Adipocyte (in vitro differentiated cells): ENCODE measurements around the gene ELL2.

Experiments
- DNase-seq: peaks from one replicate; pipeline ENCODE4 v3.0.0-alpha.2; 2015; ENCODE audit warnings: low read depth
- H3K27me3 ChIP-seq: replicated peaks from 2 replicates; pipeline ENCODE4 v1.7.0; 2013; ENCODE audit warnings: mild to moderate bottlenecking, low read length, moderate library complexity; ENCODE audit not compliant: control insufficient read depth, insufficient read depth
- H3K36me3 ChIP-seq: 2 replicates; pipeline ENCODE4 v1.7.0; 2013; ENCODE audit warnings: low read length, mild to moderate bottlenecking, moderate library complexity; ENCODE audit not compliant: control insufficient read depth, insufficient read depth, severe bottlenecking
- H3K4me1 ChIP-seq: 2 replicates; pipeline ENCODE4 v1.7.0; 2013; ENCODE audit warnings: mild to moderate bottlenecking, low read length, moderate library complexity; ENCODE audit not compliant: control insufficient read depth, insufficient read depth
- H3K4me3 ChIP-seq: 2 replicates; pipeline ENCODE4 v1.7.0; 2013; ENCODE audit warnings: mild to moderate bottlenecking, low read length, moderate library complexity
- H3K9ac ChIP-seq: 2 replicates; pipeline ENCODE4 v1.7.0; 2013; ENCODE audit warnings: mild to moderate bottlenecking, low read length, moderate library complexity
- H3K9me3 ChIP-seq: 2 replicates; pipeline ENCODE4 v1.7.0; 2013; ENCODE audit warnings: mild to moderate bottlenecking, low read length, moderate library complexity; ENCODE audit not compliant: control insufficient read depth

ELL2 gene

DNA sequence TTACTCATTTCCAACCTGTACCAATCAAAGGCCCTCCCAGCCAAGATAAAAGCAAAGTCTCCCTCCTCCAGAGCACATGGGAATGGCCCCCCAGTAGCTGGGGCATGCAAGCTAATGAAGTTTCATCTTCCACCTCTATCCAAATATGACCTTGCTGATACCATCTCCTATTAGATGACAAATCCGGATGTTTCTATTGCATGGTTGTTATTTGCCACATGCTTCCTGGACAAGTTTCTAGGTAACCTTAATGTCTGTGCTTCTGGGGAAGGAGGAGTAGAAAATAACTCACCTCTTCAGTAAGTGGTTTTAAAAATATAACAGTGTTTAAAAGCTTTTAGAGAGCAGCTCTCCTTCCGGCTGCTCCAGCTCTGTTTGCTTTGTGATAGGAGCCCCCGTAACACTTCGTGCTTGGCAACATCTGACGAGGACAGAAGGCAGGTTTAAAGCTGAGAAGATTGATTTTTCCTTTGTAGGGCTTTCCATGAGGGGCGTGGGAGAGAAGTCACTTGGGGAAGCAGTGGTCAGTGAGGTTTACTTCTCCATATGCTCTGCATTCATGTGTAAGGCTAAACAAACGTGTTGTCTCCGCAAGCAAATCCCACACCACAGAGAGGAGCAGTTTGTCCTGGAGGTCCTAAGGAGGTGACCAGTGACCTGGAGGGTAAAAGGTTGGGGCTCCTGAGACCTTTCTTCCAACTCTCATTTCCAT is 98.8 kb downstream of the ELL2 start:
- H3K27me3 ChIP-seq, result no peaks in the 10 kb centered on the region
- DNase-seq, result no peak
- H3K4me1 ChIP-seq, result peaks cover 74% of the 10 kb centered on the region
- no peaks in the 10 kb centered on the region for H3K36me3 ChIP-seq
- H3K9me3 ChIP-seq, result no peaks in the 10 kb centered on the region
- peak overlapping the region; percentile 2 for H3K4me3 ChIP-seq
- H3K9ac ChIP-seq, result peak overlapping the region; percentile 81

DNA sequence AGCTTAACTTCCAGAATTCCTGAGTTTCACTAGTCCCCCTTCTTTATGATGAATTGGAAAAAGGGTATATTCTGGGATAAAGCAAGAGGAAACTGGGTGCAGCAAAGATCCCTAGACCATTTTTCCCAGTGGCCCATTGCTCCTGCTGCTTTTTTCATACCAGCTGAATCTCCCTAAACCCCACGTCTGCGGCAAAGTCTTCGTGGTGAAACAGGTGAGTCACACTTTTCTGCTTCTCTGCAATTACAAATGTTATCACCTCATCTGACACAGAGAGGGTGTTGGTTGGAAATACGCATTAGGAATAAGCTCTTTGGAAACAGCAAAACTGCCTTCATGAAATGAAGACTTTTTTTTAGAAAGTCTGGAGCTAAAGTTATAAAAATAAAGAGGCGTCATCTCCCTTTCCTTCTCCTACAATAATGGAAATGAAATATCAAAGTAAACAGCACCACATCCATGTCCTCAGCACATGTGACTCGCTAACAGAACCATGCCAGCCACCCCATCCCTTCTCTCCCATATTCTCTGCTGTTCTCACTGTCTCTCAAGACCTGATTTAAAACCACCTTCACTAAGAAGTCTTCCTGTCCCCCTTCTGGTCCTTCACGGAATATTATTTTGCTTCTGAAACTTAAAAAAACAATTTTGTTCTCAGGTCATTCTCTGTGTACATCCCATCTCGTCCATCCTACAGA is 99.6 kb downstream of the ELL2 start:
- DNase-seq, result peak; percentile 63
- Histone ChIP-seq H3K4me3 (no peak overlapping the region), H3K4me1 (peaks cover 80% of the 10 kb centered on the region), H3K9me3 (no peaks in the 10 kb centered on the region), H3K27me3 (no peaks in the 10 kb centered on the region), H3K36me3 (no peaks in the 10 kb centered on the region), H3K9ac (peak overlapping the region; percentile 81)

DNA sequence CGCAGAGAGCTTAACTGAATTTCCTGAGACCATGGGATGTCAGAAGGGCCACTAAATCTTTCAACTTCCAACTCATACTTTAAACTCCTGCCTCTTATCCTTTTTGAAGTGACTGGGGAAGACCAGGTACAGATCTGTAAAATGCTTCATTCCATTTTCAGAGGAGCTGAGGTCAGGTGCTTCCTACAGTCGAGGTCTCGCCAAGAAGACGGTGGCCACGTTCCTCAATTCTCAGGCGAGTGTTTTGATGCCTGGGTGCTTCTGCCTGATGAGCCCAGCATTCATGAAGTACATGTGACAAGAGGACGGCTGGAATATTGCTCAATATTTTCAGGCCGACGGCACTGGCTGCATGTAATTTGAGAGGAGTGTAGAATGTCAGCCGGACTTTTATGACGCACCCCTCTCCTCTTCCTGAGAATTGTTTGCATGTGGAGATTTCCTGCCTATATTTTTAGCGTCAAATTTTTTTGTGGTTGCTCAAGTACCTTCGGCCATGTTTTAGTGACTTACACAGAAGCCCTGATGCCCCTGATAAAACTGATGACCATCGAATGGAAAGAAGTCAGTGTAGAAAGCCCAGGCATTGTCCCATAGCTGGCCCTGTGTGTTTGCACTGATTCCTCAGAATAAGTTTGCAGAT is 100.3 kb downstream of the ELL2 start:
- Histone ChIP-seq H3K27me3 (no peaks in the 10 kb centered on the region), H3K36me3 (no peaks in the 10 kb centered on the region), H3K9me3 (no peaks in the 10 kb centered on the region), H3K4me3 (no peak overlapping the region), H3K9ac (peak overlapping the region; percentile 67), H3K4me1 (peaks cover 83% of the 10 kb centered on the region)
- DNase-seq, result peak; percentile 98

DNA sequence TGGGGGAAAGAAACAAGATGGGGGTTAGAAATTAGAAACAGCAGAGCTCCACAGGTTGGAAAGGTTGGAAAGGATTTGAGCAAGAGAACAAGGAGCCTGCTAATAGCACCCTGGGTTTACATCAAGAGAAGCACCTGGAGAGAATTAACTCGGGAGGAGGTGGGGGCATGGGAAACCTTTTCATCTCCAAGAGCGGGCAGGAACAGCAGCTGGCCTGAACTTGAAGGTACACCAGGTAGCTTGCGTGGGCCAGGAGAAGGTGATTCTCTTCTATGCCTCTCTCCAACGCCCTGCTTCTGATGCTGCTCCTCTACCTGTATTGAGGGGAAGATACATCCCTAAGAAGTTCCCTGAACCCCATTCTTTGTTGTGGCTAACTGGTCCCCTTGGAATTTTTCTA is 102.0 kb downstream of the ELL2 start:
- Histone ChIP-seq H3K27me3 (no peaks in the 10 kb centered on the region), H3K9ac (peak overlapping the region; percentile 85), H3K4me3 (peak overlapping the region; percentile 54), H3K9me3 (no peaks in the 10 kb centered on the region), H3K36me3 (no peaks in the 10 kb centered on the region), H3K4me1 (peaks cover 88% of the 10 kb centered on the region)
- DNase-seq, result no peak

DNA sequence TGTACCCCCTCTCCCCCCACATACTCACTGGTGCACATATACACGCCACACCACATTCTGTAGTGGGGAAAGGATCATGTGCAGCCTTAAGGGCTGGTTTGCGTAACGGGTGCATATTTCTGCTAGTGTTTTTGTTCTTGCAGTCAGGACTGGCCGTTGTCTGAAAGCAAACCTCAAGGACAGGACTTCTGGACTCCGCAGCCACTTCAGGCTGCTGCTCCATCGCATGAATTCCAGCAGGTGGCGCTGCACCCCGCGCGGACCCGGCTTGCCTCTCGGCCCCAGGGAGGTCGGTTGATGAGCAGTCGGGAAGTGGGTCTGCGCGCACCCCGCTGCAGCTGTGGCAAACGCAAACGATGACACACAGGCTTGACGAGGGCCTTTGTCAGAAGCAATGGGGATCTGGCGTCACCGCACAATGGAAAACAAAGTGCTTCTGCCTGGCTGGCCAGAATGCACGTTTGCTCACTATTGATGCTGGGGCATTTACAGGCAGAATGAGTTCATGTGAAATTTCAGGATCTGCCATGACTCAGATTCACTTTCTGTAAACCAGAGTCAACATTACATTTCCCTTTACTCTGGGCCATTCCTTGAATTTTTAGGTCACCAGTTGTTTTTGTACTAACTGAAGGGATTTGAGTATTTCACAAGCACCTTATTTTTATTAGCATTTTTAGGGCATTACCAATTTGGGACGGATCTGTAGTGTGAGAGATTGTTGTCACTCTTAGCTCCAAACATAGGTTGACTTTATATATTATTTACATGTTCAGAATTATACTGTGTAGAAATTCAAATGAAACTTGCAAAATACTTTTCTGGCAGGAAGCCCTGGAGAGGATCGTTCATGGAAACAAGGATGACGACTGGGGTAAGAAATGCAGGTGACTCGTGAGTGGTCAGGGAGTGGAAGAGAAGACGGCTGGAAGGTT is 102.7 kb downstream of the ELL2 start:
- peaks cover 81% of the 10 kb centered on the region for H3K4me1 ChIP-seq
- no peaks in the 10 kb centered on the region for H3K36me3 ChIP-seq
- H3K9me3 ChIP-seq, result no peaks in the 10 kb centered on the region
- peak; percentile 95 for DNase-seq
- H3K27me3 ChIP-seq, result no peaks in the 10 kb centered on the region
- peak overlapping the region; percentile 54 for H3K4me3 ChIP-seq
- peak overlapping the region; percentile 85 for H3K9ac ChIP-seq

DNA sequence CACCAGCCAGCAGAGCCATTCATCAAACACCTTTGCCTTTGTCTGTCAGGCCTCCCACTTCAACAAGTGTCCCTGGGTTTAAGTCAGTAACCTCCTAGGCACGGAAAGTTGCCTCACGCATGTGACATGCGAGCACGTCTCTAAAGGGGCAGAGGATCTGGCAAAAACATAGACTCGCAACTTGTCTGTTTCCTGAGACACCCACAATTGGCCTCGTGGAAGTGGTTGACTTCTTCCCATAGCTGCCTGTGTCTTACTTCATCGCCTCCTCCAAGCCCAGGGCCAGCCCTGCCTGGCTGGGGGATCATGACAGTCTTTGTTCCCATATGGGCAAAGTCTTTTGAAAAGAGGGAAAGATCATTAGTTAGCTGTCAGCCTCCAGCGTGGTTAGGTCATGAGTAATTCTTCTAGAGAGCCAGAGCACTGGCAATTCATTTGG is 103.6 kb downstream of the ELL2 start:
- Histone ChIP-seq H3K4me1 (peaks cover 73% of the 10 kb centered on the region), H3K36me3 (no peaks in the 10 kb centered on the region), H3K9ac (peak overlapping the region; percentile 85), H3K9me3 (no peaks in the 10 kb centered on the region), H3K4me3 (peak overlapping the region; percentile 54), H3K27me3 (no peaks in the 10 kb centered on the region)
- DNase-seq, result peak; percentile 48

DNA sequence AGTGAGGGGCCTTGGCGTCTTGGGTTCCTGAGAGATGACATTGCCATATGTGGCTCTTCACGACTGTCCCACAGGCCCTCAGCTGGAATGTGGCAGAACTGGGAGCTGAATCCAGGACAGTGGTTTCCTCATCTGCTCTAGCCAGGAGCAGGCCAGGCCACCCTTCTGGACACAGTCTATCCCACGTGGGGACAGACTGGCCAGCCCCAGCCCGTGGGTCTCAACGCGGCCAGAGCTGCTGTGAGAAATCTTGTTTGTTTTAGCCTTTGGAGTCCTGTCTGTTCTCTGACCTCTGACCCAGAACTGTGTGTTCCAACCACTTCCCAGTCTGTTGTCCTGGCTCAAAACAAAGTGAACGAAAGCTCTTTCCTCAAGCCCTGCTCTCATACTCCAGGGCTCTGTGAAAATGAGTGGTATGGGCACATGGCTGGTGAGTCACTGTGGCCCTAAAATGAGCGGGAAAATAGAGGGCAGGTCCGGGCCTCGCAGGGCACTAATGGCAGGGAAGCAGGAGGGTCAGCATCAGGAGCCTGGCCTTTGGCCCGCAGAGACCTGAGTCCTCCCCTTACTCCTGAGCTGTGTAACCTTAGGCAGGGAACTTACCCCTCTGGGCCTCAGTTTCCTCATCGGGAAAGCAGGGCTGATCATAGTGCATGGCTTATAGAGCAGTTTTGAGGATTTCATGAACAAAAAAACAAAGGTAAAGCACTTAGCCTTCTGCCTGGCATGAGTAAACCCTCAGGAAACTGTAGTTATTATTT is 104.3 kb downstream of the ELL2 start:
- peak overlapping the region; percentile 54 for H3K4me3 ChIP-seq
- H3K9me3 ChIP-seq, result no peaks in the 10 kb centered on the region
- H3K36me3 ChIP-seq, result no peaks in the 10 kb centered on the region
- no peak for DNase-seq
- H3K27me3 ChIP-seq, result no peaks in the 10 kb centered on the region
- peaks cover 66% of the 10 kb centered on the region for H3K4me1 ChIP-seq
- H3K9ac ChIP-seq, result peak overlapping the region; percentile 85

DNA sequence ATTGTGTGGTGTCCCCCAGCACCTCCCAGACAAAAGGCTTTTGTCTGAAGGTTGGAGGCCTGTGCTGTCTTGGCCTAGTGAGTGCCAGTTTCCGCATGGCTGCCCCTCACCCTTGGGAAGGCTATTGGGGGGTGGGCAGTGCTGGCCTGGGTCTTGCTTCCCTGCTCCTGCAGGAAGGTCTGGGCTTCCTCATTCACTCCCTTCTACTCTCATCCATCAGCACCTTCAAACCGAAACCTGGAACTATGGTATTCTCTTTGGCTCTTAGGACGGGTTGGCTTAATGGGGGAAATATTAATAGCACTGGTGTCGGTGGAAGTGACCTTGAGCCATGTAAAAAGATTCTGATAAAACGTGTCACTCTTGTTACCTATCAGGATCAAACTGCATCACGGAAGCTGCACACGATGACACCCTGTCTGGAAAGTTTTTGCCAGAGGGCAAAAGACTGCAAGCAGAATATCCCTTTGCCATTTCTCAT is 105.1 kb downstream of the ELL2 start:
- no peaks in the 10 kb centered on the region for H3K27me3 ChIP-seq
- H3K4me1 ChIP-seq, result peaks cover 58% of the 10 kb centered on the region
- H3K36me3 ChIP-seq, result no peaks in the 10 kb centered on the region
- H3K9me3 ChIP-seq, result no peaks in the 10 kb centered on the region
- no peak overlapping the region for H3K4me3 ChIP-seq
- H3K9ac ChIP-seq, result peak overlapping the region; percentile 85
- no peak for DNase-seq

DNA sequence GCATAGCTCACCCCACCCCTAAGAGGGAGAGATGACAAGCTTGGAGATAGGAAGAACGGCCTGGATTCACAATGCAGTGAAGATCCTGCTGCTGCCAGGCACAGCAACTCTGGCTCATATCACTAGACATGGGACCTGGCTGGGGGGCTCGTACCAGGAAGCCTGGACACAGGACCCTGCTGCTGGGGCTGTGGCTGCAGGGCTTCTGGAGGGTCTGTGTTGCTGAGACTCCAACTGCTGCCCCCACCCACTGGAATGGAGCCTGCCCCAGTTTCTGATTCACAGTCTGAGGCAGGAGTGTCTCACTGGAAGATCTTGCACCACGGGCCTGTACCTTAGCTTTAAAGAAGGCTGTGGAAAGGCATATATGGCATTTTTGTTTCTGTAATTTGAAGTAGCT is 108.2 kb downstream of the ELL2 start:
- Histone ChIP-seq H3K9me3 (no peaks in the 10 kb centered on the region), H3K9ac (no peak overlapping the region), H3K27me3 (no peaks in the 10 kb centered on the region), H3K4me1 (peaks cover 55% of the 10 kb centered on the region), H3K36me3 (no peaks in the 10 kb centered on the region), H3K4me3 (no peak overlapping the region)
- DNase-seq, result no peak

DNA sequence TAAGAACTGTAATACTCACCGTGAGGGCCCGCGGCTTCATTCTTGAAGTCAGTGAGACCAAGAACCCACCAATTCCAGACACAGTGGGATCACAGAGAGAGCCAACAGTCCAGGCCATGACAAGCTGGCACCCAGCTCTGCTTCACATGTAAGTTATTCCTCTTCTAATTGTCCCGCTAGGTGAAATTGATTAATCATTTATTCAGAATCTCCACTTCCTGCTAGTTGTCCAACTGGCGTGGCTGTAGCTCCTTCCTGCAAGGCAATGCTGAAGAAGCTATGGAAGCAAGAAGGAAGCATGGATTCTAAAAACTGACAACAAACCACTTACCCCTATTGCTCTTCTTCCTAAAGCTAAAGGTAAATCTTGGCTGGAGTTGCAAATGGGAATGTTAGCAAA is 109.1 kb downstream of the ELL2 start:
- peaks cover 55% of the 10 kb centered on the region for H3K4me1 ChIP-seq
- H3K27me3 ChIP-seq, result no peaks in the 10 kb centered on the region
- H3K36me3 ChIP-seq, result no peaks in the 10 kb centered on the region
- H3K4me3 ChIP-seq, result no peak overlapping the region
- H3K9me3 ChIP-seq, result no peaks in the 10 kb centered on the region
- no peak for DNase-seq
- H3K9ac ChIP-seq, result no peak overlapping the region
